Adrenal gland (tissue), 12 donors: ENCODE results near the gene GFOD1. TPM values are rescaled to one million over a fixed set of nuclear protein-coding genes. Genes with fewer than 3 reads are reported as not detected.
A peak's percentile ranks its signal among the peaks of the same experiment; 100 is the strongest.

ENCODE experiments used
- DNase-seq, 7 donors: peaks; one replicate each; pipeline ENCODE4 v3.0.0-alpha.2; 2019 to 2020
- H3K27ac ChIP-seq, 5 donors: fragments of 200-600 bp; sonication (generic) in 4 of 5; 1 replicate in 3 of 5; 2 replicates in 2 of 5; pipeline versions ENCODE4 v1.5.1 to v1.8.0; 2016 to 2020; ENCODE audit warnings: mild to moderate bottlenecking in 1 of 5
- H3K27me3 ChIP-seq: fragments of 200-600 bp; 2 replicates; pipeline ENCODE4 v1.8.0; 2021
- H3K36me3 ChIP-seq, 2 donors: fragments of 200-600 bp; replicated peaks in 1 of 2; 1 replicate in 1 of 2; 2 replicates in 1 of 2; pipeline versions ENCODE4 v1.5.1 to v1.8.0; 2018 to 2022
- H3K4me1 ChIP-seq, 2 donors: fragments of 200-600 bp; replicated peaks in 1 of 2; 1 replicate in 1 of 2; 2 replicates in 1 of 2; pipeline versions ENCODE4 v1.5.1 to v1.8.0; 2018 to 2021
- H3K4me3 ChIP-seq, 4 donors: fragments of 200-600 bp; sonication (generic) in 3 of 4; one replicate each; pipeline ENCODE4 v1.5.1; 2016 to 2018
- H3K9me3 ChIP-seq, 3 donors: fragments of 200-600 bp; sonication (generic) in 1 of 3; replicated peaks in 1 of 3; 1 replicate in 2 of 3; 2 replicates in 1 of 3; pipeline versions ENCODE4 v1.5.1 to v1.8.0; 2016 to 2021
- POLR2A ChIP-seq, 2 donors: fragments of 450-650 bp; IDR thresholded peaks; one replicate each; pipeline ENCODE4 v1.6.1; 2017; ENCODE audit warnings: antibody characterized with exemption in 2 of 2, mild to moderate bottlenecking in 2 of 2, moderate library complexity in 1 of 2
- WGBS, 4 donors: extraction: QIAGEN DNeasy Blood & Tissue Kit in 2 of 4; methylation state at CpG; one replicate each; pipeline versions ENCODE4 v1.1.5 to v1.1.7; 2013 to 2017; 5-methylcytosine and 5-hydroxymethylcytosine counted together
- intact Hi-C, 2 donors: fragments of 100-400 bp; cut with DNase I; formaldehyde crosslinking; loops; one replicate each; pipeline versions ENCODE4 v1.14.1 to v1.15.0; 2022 to 2023
- polyA plus RNA-seq, 3 donors: library from polyadenylated mRNA; stranded (reverse); fragments of 200-250 nt in 2 of 3; fragments of 350-450 nt in 1 of 3; fragmentation: Illumina TruSeq in 1 of 3; extraction: RNeasy Lipid Tissue Mini Kit (QIAGEN cat#74804) in 1 of 3; gene quantifications; one replicate each; pipeline ENCODE4 v1.2.3, GENCODE V29; 2013 to 2014
- total RNA-seq, 9 donors: library from RNA; depleted of rRNA in 4 of 9; stranded (reverse); fragments of >200 nt in 4 of 9; fragments of 120-200 nt in 1 of 9; fragmentation: NEBNext Ultra II Directional in 1 of 9; extraction: Animal tissue kit (Norgen Biotek cat#: 25700) in 1 of 9; gene quantifications; one replicate each; pipeline versions ENCODE4 v1.1.0 to v1.2.4, GENCODE V29; 2013 to 2023
- TF ChIP-seq, protein P1 (sequence below), 6 experiments: fragments of 450-650 bp in 4 of 6; fragments of 200-600 bp in 2 of 6; sonication (generic) in 1 of 6; IDR thresholded peaks; 1 replicate in 5 of 6; 2 replicates in 1 of 6; pipeline versions ENCODE4 v1.5.1 to v1.8.0; 2016 to 2021; ENCODE audit warnings: antibody characterized with exemption in 6 of 6, mild to moderate bottlenecking in 2 of 6, moderate library complexity in 1 of 6
- donor health status: healthy with polysubstance abuse.
- donor health status: Bipolar disorder and iron deficiency.
- donor health status: DM: yes; HTN: yes; CAD: no.
- donor health status: DM: no; HTN: no; CAD: no.
- donor health status: DM: no; HTN: no; CAD: no.
- donor health status: DM: yes; HTN: yes; CAD: no.

The GFOD1 gene
- total and polyA plus RNA-seq, 12 donors, result 1.9 to 7.7 (median 4.1) TPM

- H3K4me3 ChIP-seq, result no peak overlapping the region
- peaks cover 4% of the 10 kb centered on the region for H3K27me3 ChIP-seq
- no peaks in the 10 kb centered on the region for H3K9me3 ChIP-seq
- DNase-seq, result peak in 1 of 7 donors; percentile 23
- no peaks in the 10 kb centered on the region for H3K36me3 ChIP-seq
- TF ChIP-seq, protein P1, sequence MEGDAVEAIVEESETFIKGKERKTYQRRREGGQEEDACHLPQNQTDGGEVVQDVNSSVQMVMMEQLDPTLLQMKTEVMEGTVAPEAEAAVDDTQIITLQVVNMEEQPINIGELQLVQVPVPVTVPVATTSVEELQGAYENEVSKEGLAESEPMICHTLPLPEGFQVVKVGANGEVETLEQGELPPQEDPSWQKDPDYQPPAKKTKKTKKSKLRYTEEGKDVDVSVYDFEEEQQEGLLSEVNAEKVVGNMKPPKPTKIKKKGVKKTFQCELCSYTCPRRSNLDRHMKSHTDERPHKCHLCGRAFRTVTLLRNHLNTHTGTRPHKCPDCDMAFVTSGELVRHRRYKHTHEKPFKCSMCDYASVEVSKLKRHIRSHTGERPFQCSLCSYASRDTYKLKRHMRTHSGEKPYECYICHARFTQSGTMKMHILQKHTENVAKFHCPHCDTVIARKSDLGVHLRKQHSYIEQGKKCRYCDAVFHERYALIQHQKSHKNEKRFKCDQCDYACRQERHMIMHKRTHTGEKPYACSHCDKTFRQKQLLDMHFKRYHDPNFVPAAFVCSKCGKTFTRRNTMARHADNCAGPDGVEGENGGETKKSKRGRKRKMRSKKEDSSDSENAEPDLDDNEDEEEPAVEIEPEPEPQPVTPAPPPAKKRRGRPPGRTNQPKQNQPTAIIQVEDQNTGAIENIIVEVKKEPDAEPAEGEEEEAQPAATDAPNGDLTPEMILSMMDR (IDR thresholded peaks at IDR 0.05), result no peak
- no peak for TF ChIP-seq POLR2A (IDR thresholded peaks at IDR 0.05)
- 67 to 84% (median 74%) methylated on average over 5 of the region's 5 CpGs for WGBS, 4 donors
- no peaks in the 10 kb centered on the region for H3K4me1 ChIP-seq
- H3K27ac ChIP-seq, result no peak overlapping the region
- intact Hi-C loops, result no loop called here
Measured at GRCh38 chr6:13433709-13434121, 53.7 kb downstream of the GFOD1 start.

DNA sequence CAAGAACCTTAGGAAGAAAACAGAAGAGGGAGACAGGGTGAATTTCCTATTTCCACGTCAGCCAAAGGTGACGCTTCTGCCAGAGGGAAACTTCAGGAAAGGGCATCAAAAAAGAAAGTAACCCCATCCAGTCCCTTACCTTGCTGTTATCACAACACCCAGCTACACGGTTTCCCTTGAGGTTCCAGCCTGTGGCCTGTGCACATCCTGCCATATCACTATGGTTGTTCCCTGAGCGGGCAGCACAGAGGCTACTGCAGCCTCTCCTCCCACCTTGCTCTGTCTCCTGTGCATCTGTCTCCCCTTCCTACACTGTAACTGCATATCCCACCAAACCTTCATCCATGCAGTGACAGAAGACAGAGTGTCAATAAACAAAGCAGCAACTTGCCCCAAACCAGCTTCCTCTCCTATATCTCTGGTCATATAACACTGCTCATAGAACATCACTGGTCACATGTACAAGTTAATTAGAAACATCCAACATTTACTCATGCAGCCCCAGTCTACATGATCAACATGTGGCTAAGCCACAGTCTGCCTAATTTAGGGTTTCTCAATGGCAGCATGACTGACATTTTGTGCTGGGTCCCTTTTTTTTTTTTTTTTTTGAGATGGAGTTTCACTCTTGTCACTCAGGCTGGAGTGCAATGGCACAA is 54.7 kb downstream of the GFOD1 start:
- H3K4me3 ChIP-seq, result no peak overlapping the region
- peak in 1 of 7 donors; percentile 35 for DNase-seq
- H3K36me3 ChIP-seq, result no peaks in the 10 kb centered on the region
- H3K9me3 ChIP-seq, result no peaks in the 10 kb centered on the region
- 71 to 84% (median 77%) methylated on average over 4 of the region's 4 CpGs for WGBS, 4 donors
- intact Hi-C loops, result no loop called here
- no peak for TF ChIP-seq POLR2A (IDR thresholded peaks at IDR 0.05)
- TF ChIP-seq, protein P1 (IDR thresholded peaks at IDR 0.05), result no peak
- H3K27me3 ChIP-seq, result peaks cover 8% of the 10 kb centered on the region
- no peaks in the 10 kb centered on the region for H3K4me1 ChIP-seq
- no peak overlapping the region for H3K27ac ChIP-seq

GRCh38 chr6:13431861-13432465 is 55.4 kb downstream of the GFOD1 start:
- WGBS, 4 donors, result 58 to 71% (median 68%) methylated on average over 5 of the region's 5 CpGs
- peaks cover 8% of the 10 kb centered on the region for H3K27me3 ChIP-seq
- no peak overlapping the region for H3K4me3 ChIP-seq
- TF ChIP-seq POLR2A (IDR thresholded peaks at IDR 0.05), result no peak
- TF ChIP-seq, protein P1 (IDR thresholded peaks at IDR 0.05), result no peak
- H3K27ac ChIP-seq, result no peak overlapping the region
- no peaks in the 10 kb centered on the region for H3K9me3 ChIP-seq
- no peaks in the 10 kb centered on the region for H3K36me3 ChIP-seq
- no peaks in the 10 kb centered on the region for H3K4me1 ChIP-seq
- intact Hi-C loops, result no loop called here
- DNase-seq, result peak in 1 of 7 donors; percentile 35

GRCh38 chr6:13431059-13431656 is 56.2 kb downstream of the GFOD1 start:
- 78 to 85% (median 81%) methylated on average over 6 of the region's 6 CpGs for WGBS, 4 donors
- H3K4me3 ChIP-seq, result no peak overlapping the region

More at GRCh38 chr6:13431059-13431656, 56.2 kb downstream of the GFOD1 start:
- H3K27me3 ChIP-seq, result peaks cover 8% of the 10 kb centered on the region
- intact Hi-C loops, result no loop called here
- no peaks in the 10 kb centered on the region for H3K9me3 ChIP-seq
- no peak for TF ChIP-seq POLR2A (IDR thresholded peaks at IDR 0.05)
- TF ChIP-seq, protein P1 (IDR thresholded peaks at IDR 0.05), result no peak
- H3K4me1 ChIP-seq, result no peaks in the 10 kb centered on the region
- no peaks in the 10 kb centered on the region for H3K36me3 ChIP-seq
- peak in 1 of 7 donors; percentile 13 for DNase-seq
- no peak overlapping the region for H3K27ac ChIP-seq
